Measurements from ENCODE around the gene B4GALT1.
"Not testable (repeated sequence)": the region's sequence is repeated elsewhere in the genome, so short reads cannot be mapped to it uniquely, and the experiment has no call there.

B4GALT1 gene

GRCh38 chr9:33103501-33104281 lies 63.4 kb downstream of the B4GALT1 start:
- H3K9me3 ChIP-seq (ENCODE audit: control insufficient read depth, low read length), result no peaks in the 10 kb centered on the region
- no peak overlapping the region for H3K4me3 ChIP-seq (ENCODE audit: low read length)
- no peak for DNase-seq (ENCODE audit: low read depth)
- no peaks in the 10 kb centered on the region for H3K27me3 ChIP-seq (replicated peaks; ENCODE audit: control insufficient read depth, insufficient read depth, low read length)
- H3K4me1 ChIP-seq (ENCODE audit: control insufficient read depth, insufficient read depth, low read length), result peaks cover 40% of the 10 kb centered on the region
- H3K36me3 ChIP-seq (ENCODE audit: control insufficient read depth, insufficient read depth, low read length, severe bottlenecking), result no peaks in the 10 kb centered on the region
- no peak overlapping the region for H3K9ac ChIP-seq (ENCODE audit: low read length)

GRCh38 chr9:33102551-33103210 lies 64.5 kb downstream of the B4GALT1 start:
- DNase-seq (ENCODE audit: low read depth), result no peak
- Histone ChIP-seq H3K27me3 (replicated peaks; ENCODE audit: control insufficient read depth, insufficient read depth, low read length) (no peaks in the 10 kb centered on the region), H3K4me3 (ENCODE audit: low read length) (no peak overlapping the region)

GRCh38 chr9:33101104-33101951 lies 65.8 kb downstream of the B4GALT1 start:
- DNase-seq (ENCODE audit: low read depth), result peak; percentile 74

More at GRCh38 chr9:33102551-33103210, 64.5 kb downstream of the B4GALT1 start:
- no peaks in the 10 kb centered on the region for H3K9me3 ChIP-seq (ENCODE audit: control insufficient read depth, low read length)
- no peak overlapping the region for H3K9ac ChIP-seq (ENCODE audit: low read length)
- H3K36me3 ChIP-seq (ENCODE audit: control insufficient read depth, insufficient read depth, low read length, severe bottlenecking), result no peaks in the 10 kb centered on the region
- H3K4me1 ChIP-seq (ENCODE audit: control insufficient read depth, insufficient read depth, low read length), result peaks cover 36% of the 10 kb centered on the region

GRCh38 chr9:33099754-33100153 lies 67.4 kb downstream of the B4GALT1 start:
- Histone ChIP-seq H3K9me3 (ENCODE audit: control insufficient read depth, low read length) (no peaks in the 10 kb centered on the region), H3K4me3 (ENCODE audit: low read length) (no peak overlapping the region), H3K9ac (ENCODE audit: low read length) (no peak overlapping the region), H3K4me1 (ENCODE audit: control insufficient read depth, insufficient read depth, low read length) (peaks cover 15% of the 10 kb centered on the region), H3K27me3 (replicated peaks; ENCODE audit: control insufficient read depth, insufficient read depth, low read length) (no peaks in the 10 kb centered on the region), H3K36me3 (ENCODE audit: control insufficient read depth, insufficient read depth, low read length, severe bottlenecking) (no peaks in the 10 kb centered on the region)
- no peak for DNase-seq (ENCODE audit: low read depth)

More at GRCh38 chr9:33101104-33101951, 65.8 kb downstream of the B4GALT1 start:
- H3K4me3 ChIP-seq (ENCODE audit: low read length), result no peak overlapping the region
- no peaks in the 10 kb centered on the region for H3K36me3 ChIP-seq (ENCODE audit: control insufficient read depth, insufficient read depth, low read length, severe bottlenecking)
- H3K9ac ChIP-seq (ENCODE audit: low read length), result no peak overlapping the region
- no peaks in the 10 kb centered on the region for H3K9me3 ChIP-seq (ENCODE audit: control insufficient read depth, low read length)
- no peaks in the 10 kb centered on the region for H3K27me3 ChIP-seq (replicated peaks; ENCODE audit: control insufficient read depth, insufficient read depth, low read length)
- peaks cover 23% of the 10 kb centered on the region for H3K4me1 ChIP-seq (ENCODE audit: control insufficient read depth, insufficient read depth, low read length)

GRCh38 chr9:33097192-33097591 lies 69.9 kb downstream of the B4GALT1 start:
- H3K9me3 ChIP-seq (ENCODE audit: control insufficient read depth, low read length), result no peaks in the 10 kb centered on the region
- no peaks in the 10 kb centered on the region for H3K27me3 ChIP-seq (replicated peaks; ENCODE audit: control insufficient read depth, insufficient read depth, low read length)
- H3K4me1 ChIP-seq (ENCODE audit: control insufficient read depth, insufficient read depth, low read length), result peaks cover 13% of the 10 kb centered on the region
- DNase-seq (ENCODE audit: low read depth), result no peak
- H3K36me3 ChIP-seq (ENCODE audit: control insufficient read depth, insufficient read depth, low read length, severe bottlenecking), result no peaks in the 10 kb centered on the region
- no peak overlapping the region for H3K4me3 ChIP-seq (ENCODE audit: low read length)
- H3K9ac ChIP-seq (ENCODE audit: low read length), result no peak overlapping the region

GRCh38 chr9:33092634-33093033 lies 74.5 kb downstream of the B4GALT1 start:
- no peaks in the 10 kb centered on the region for H3K4me1 ChIP-seq (ENCODE audit: control insufficient read depth, insufficient read depth, low read length)
- H3K9ac ChIP-seq (ENCODE audit: low read length), result no peak overlapping the region
- no peaks in the 10 kb centered on the region for H3K36me3 ChIP-seq (ENCODE audit: control insufficient read depth, insufficient read depth, low read length, severe bottlenecking)
- H3K9me3 ChIP-seq (ENCODE audit: control insufficient read depth, low read length), result no peaks in the 10 kb centered on the region
- H3K27me3 ChIP-seq (replicated peaks; ENCODE audit: control insufficient read depth, insufficient read depth, low read length), result no peaks in the 10 kb centered on the region
- DNase-seq (ENCODE audit: low read depth), result no peak
- no peak overlapping the region for H3K4me3 ChIP-seq (ENCODE audit: low read length)

- DNase-seq (ENCODE audit: low read depth); H3K9me3 ChIP-seq (ENCODE audit: control insufficient read depth, low read length); H3K9ac ChIP-seq (ENCODE audit: low read length); H3K4me3 ChIP-seq (ENCODE audit: low read length); H3K27me3 ChIP-seq (replicated peaks; ENCODE audit: control insufficient read depth, insufficient read depth, low read length); H3K36me3 ChIP-seq (ENCODE audit: control insufficient read depth, insufficient read depth, low read length, severe bottlenecking): not testable (repeated sequence)
- H3K4me1 ChIP-seq (ENCODE audit: control insufficient read depth, insufficient read depth, low read length), result peaks cover 10% of the 10 kb centered on the region
Measured at GRCh38 chr9:33085672-33086071, 81.5 kb downstream of the B4GALT1 start.

- H3K36me3 ChIP-seq (ENCODE audit: control insufficient read depth, insufficient read depth, low read length, severe bottlenecking), result no peaks in the 10 kb centered on the region
- no peak for DNase-seq (ENCODE audit: low read depth)
- H3K9ac ChIP-seq (ENCODE audit: low read length), result no peak overlapping the region
- H3K4me3 ChIP-seq (ENCODE audit: low read length), result no peak overlapping the region
- H3K4me1 ChIP-seq (ENCODE audit: control insufficient read depth, insufficient read depth, low read length), result peaks cover 12% of the 10 kb centered on the region
- H3K27me3 ChIP-seq (replicated peaks; ENCODE audit: control insufficient read depth, insufficient read depth, low read length), result no peaks in the 10 kb centered on the region
- no peaks in the 10 kb centered on the region for H3K9me3 ChIP-seq (ENCODE audit: control insufficient read depth, low read length)
Measured at GRCh38 chr9:33082538-33083326, 84.4 kb downstream of the B4GALT1 start.

- peak overlapping the region; percentile 71 for H3K9ac ChIP-seq (ENCODE audit: low read length)
- H3K4me1 ChIP-seq (ENCODE audit: control insufficient read depth, insufficient read depth, low read length), result peaks cover 12% of the 10 kb centered on the region
- H3K27me3 ChIP-seq (replicated peaks; ENCODE audit: control insufficient read depth, insufficient read depth, low read length), result no peaks in the 10 kb centered on the region
- H3K4me3 ChIP-seq (ENCODE audit: low read length), result no peak overlapping the region
- no peak for DNase-seq (ENCODE audit: low read depth)
- H3K9me3 ChIP-seq (ENCODE audit: control insufficient read depth, low read length), result no peaks in the 10 kb centered on the region
- H3K36me3 ChIP-seq (ENCODE audit: control insufficient read depth, insufficient read depth, low read length, severe bottlenecking), result no peaks in the 10 kb centered on the region
Measured at GRCh38 chr9:33082128-33082527, 85.0 kb downstream of the B4GALT1 start.

- H3K4me3 ChIP-seq (ENCODE audit: low read length), result peak overlapping the region; percentile 57
- no peaks in the 10 kb centered on the region for H3K9me3 ChIP-seq (ENCODE audit: control insufficient read depth, low read length)
- H3K4me1 ChIP-seq (ENCODE audit: control insufficient read depth, insufficient read depth, low read length), result peaks cover 12% of the 10 kb centered on the region
- H3K36me3 ChIP-seq (ENCODE audit: control insufficient read depth, insufficient read depth, low read length, severe bottlenecking), result no peaks in the 10 kb centered on the region
- peak; percentile 94 for DNase-seq (ENCODE audit: low read depth)
- peak overlapping the region; percentile 71 for H3K9ac ChIP-seq (ENCODE audit: low read length)
- H3K27me3 ChIP-seq (replicated peaks; ENCODE audit: control insufficient read depth, insufficient read depth, low read length), result no peaks in the 10 kb centered on the region
Measured at GRCh38 chr9:33081128-33081851, 85.8 kb downstream of the B4GALT1 start.

All from adipocyte (in vitro differentiated cells).